ENCODE results near the gene SMIM8. TPM values are rescaled to one million over a fixed set of nuclear protein-coding genes. Genes with fewer than 3 reads are reported as not detected.

Gene SMIM8
- total and polyA plus RNA-seq, 10 of the 15 experiments (the other 5 are each of a cell fraction or from before 2014, with no cell fraction given): 6.2 to 45.8 (median 10.4) TPM

GRCh38 chr6:87375315-87375714 is 52.9 kb downstream of the SMIM8 start:
- TF ChIP-seq TCF7 (IDR thresholded peaks at IDR 0.05; ENCODE audit: borderline replicate concordance) (no peak), MYB (IDR thresholded peaks at IDR 0.05; ENCODE audit: borderline replicate concordance, low read depth, low read length) (no peak), POU2F2 (IDR thresholded peaks at IDR 0.05; ENCODE audit: borderline replicate concordance, low read depth, low read length) (no peak), ZBTB11 (CRISPR knock-in tag; IDR thresholded peaks at IDR 0.05) (no peak), TARDBP (IDR thresholded peaks at IDR 0.05; ENCODE audit: borderline replicate concordance) (no peak), CEBPB (IDR thresholded peaks at IDR 0.05; ENCODE audit: borderline replicate concordance in 1 of 2, low read depth in 2 of 2, low read length in 2 of 2) (no peak), BHLHE40 (IDR thresholded peaks at IDR 0.05; ENCODE audit: borderline replicate concordance in 1 of 2, low read depth in 2 of 2, low read length in 1 of 2) (no peak), SMARCA5 (IDR thresholded peaks at IDR 0.05) (no peak), ZZZ3 (IDR thresholded peaks at IDR 0.05; ENCODE audit: control insufficient read depth, insufficient read length, low read depth) (no peak), MAX (IDR thresholded peaks at IDR 0.05; ENCODE audit: low read depth, low read length) (no peak), SRF (IDR thresholded peaks at IDR 0.05; ENCODE audit: low read depth in 2 of 2, low read length in 2 of 2) (no peak), RAD51 (IDR thresholded peaks at IDR 0.05) (no peak), CHD4 (IDR thresholded peaks at IDR 0.05) (no peak), PAX5 (IDR thresholded peaks at IDR 0.05; ENCODE audit: borderline replicate concordance, low read depth, low read length) (no peak), PKNOX1 (IDR thresholded peaks at IDR 0.05) (no peak)
- Histone ChIP-seq H3K9ac (ENCODE audit: control insufficient read depth, insufficient read depth, low read length) (no peak overlapping the region), H3K4me1 (ENCODE audit: control insufficient read depth, insufficient read depth, low read length) (no peaks in the 10 kb centered on the region), H3K9me3 (replicated peaks; ENCODE audit: control insufficient read depth, insufficient read depth, low read length) (no peaks in the 10 kb centered on the region), H3K27me3 (replicated peaks in 1 of 2; ENCODE audit: control insufficient read depth in 2 of 2, insufficient read depth in 2 of 2, low read length in 1 of 2) (no peaks in the 10 kb centered on the region), H4K20me1 (ENCODE audit: control insufficient read depth, insufficient read depth) (no peaks in the 10 kb centered on the region), H3K27ac (ENCODE audit: control insufficient read depth, insufficient read depth) (no peak overlapping the region), H2AFZ (ENCODE audit: control insufficient read depth, low read depth, low read length) (no peak overlapping the region), H3K4me2 (ENCODE audit: control insufficient read depth, insufficient read depth) (no peak overlapping the region), H3K79me2 (ENCODE audit: control insufficient read depth, insufficient read depth, low read length) (no peaks in the 10 kb centered on the region), H3K4me3 (no peak overlapping the region), H3K36me3 (ENCODE audit: control insufficient read depth in 2 of 2, insufficient read depth in 2 of 2, low read length in 1 of 2) (no peaks in the 10 kb centered on the region)
- no peak for DNase-seq (ENCODE audit: low read depth, low spot score)
- ATAC-seq: no peak
- no peak for FAIRE-seq
- ChIA-PET CTCF (no interaction called here), POLR2A (no interaction called here), RAD21 (ENCODE audit: unreplicated experiment) (no interaction called here), SMC1A (ENCODE audit: uncharacterized antibody, unreplicated experiment) (no interaction called here)
- no TSS peak for BruUV-seq (replicated peaks)
- in situ Hi-C loops (cut with MboI): no loop called here
- WGBS (ENCODE audit: insufficient coverage, insufficient replicate concordance, low lambda C conversion rate, missing lambda C conversion rate): 89% methylated on average over 2 of the region's 2 CpGs
- intact Hi-C loops (cut with micrococcal nuclease; ENCODE audit: unreplicated experiment): no loop called here

Data from GM12878 (cell line).